K562 (cell line): ENCODE measurements around the gene PDE2A. TPM values are rescaled to one million over a fixed set of nuclear protein-coding genes. Genes with fewer than 3 reads are reported as not detected.

Source experiments
- ARID1B ChIP-seq: fragments of 450-650 bp; IDR thresholded peaks from 2 replicates; pipeline ENCODE4 v1.6.1; 2016; ENCODE audit warnings: antibody characterized with exemption, mild to moderate bottlenecking, inconsistent platforms
- BCOR ChIP-seq: fragments of 450-650 bp; IDR thresholded peaks from 2 replicates; pipeline ENCODE4 v1.6.1; 2016
- CBFA2T2 ChIP-seq: fragments of 450-650 bp; conservative IDR thresholded peaks from 2 replicates; pipeline ENCODE4 v1.6.1; 2017; ENCODE audit warnings: mild to moderate bottlenecking
- CHD7 ChIP-seq: fragments of 200-600 bp; sonication (generic); IDR thresholded peaks from one replicate; pipeline ENCODE4 v1.6.1; 2012; ENCODE audit warnings: mild to moderate bottlenecking, low read depth, low read length, inconsistent platforms
- HDAC6 ChIP-seq: IDR thresholded peaks from 2 replicates; pipeline ENCODE4 v1.6.1; 2012; ENCODE audit warnings: low read depth, mild to moderate bottlenecking, control low read depth, inconsistent platforms, low read length, moderate library complexity
- KAT8 ChIP-seq: fragments of 450-650 bp; IDR thresholded peaks from 2 replicates; pipeline ENCODE4 v1.6.1; 2016; ENCODE audit warnings: low read depth, mild to moderate bottlenecking
- MAFF ChIP-seq: IDR thresholded peaks from 2 replicates; pipeline ENCODE4 v1.6.1; 2012; ENCODE audit warnings: low read length, improper control_type of control experiment
- MYC ChIP-seq, 2 experiments: fragments of 250-450 bp in 1 of 2; sonication (Bioruptor Pico) in 1 of 2; IDR thresholded peaks; 2 replicates each; pipeline versions ENCODE4 v1.5.1 to v1.6.1; 2012 to 2021; ENCODE audit warnings: low read depth in 2 of 2, borderline replicate concordance in 1 of 2, improper control_type of control experiment in 1 of 2, low read length in 1 of 2, mild to moderate bottlenecking in 1 of 2, moderate library complexity in 1 of 2
- NBN ChIP-seq: fragments of 450-650 bp; IDR thresholded peaks from 2 replicates; pipeline ENCODE4 v1.6.1; 2016; ENCODE audit warnings: low read depth, mild to moderate bottlenecking
- SLC30A9 ChIP-seq: fragments of 250-450 bp; sonication (Bioruptor Pico); IDR thresholded peaks from 2 replicates; pipeline ENCODE4 v1.8.0; 2022; ENCODE audit warnings: mild to moderate bottlenecking, moderate library complexity
- STAT6 ChIP-seq: sonication (generic); formaldehyde crosslinking; IDR thresholded peaks from 2 replicates; pipeline ENCODE4 v1.8.1; 2023; ENCODE audit warnings: mild to moderate bottlenecking, missing genetic modification reagents
- TGIF2 ChIP-seq: sonication (generic); formaldehyde crosslinking; IDR thresholded peaks from 2 replicates; pipeline ENCODE4 v1.8.1; 2022; ENCODE audit warnings: mild to moderate bottlenecking, missing genetic modification reagents, moderate library complexity
- ZNF165 ChIP-seq: fragments of 250-450 bp; sonication (Bioruptor Pico); IDR thresholded peaks from 2 replicates; pipeline ENCODE4 v1.4.0; 2020; ENCODE audit warnings: borderline replicate concordance
- ZNF551 ChIP-seq: fragments of 250-450 bp; sonication (Bioruptor Pico); IDR thresholded peaks from 2 replicates; pipeline ENCODE4 v1.5.0; 2021; ENCODE audit warnings: mild to moderate bottlenecking, moderate library complexity
- ZNF586 ChIP-seq: fragments of 450-650 bp; formaldehyde crosslinking; conservative IDR thresholded peaks from 2 replicates; pipeline ENCODE4 v1.4.0; 2020; ENCODE audit warnings: mild to moderate bottlenecking, moderate library complexity
- polyA plus RNA-seq, 8 experiments: library from polyadenylated mRNA; depleted of rRNA in 4 of 8; stranded (reverse) in 5 of 8; unstranded in 3 of 8; fragments of >200 nt; fragmentation: Nextera tagmentation in 2 of 8; fragmentation: Illumina TruSeq in 1 of 8; extraction: Ambion mirVana in 2 of 8; extraction: Trizol in 1 of 8; gene quantifications; 2 replicates each; pipeline versions ENCODE4 v1.2.1 to v1.2.3, GENCODE V29; 2011 to 2014; ENCODE audit warnings: inconsistent platforms in 1 of 8, missing spikeins in 1 of 8
- total RNA-seq, 7 experiments: library from RNA; depleted of rRNA in 6 of 7; stranded (reverse); fragments of >200 nt in 6 of 7; fragmentation: Illumina TruSeq in 2 of 7; extraction: Trizol in 2 of 7; gene quantifications; 2 replicates each; pipeline versions ENCODE4 v1.2.1 to v1.2.3, GENCODE V29; 2011 to 2021; ENCODE audit warnings: low replicate concordance in 1 of 7

The PDE2A gene
- total and polyA plus RNA-seq, 9 of the 15 experiments (the other 6 are each of a cell fraction or from before 2014, with no cell fraction given): 0.07 to 15.2 (median 1.6) TPM; not detected in 1

- no peak for TF ChIP-seq STAT6 (CRISPR knock-in tag)
- peak; percentile 67 for TF ChIP-seq BCOR
- TF ChIP-seq NBN: no peak
- TF ChIP-seq CBFA2T2: peak; percentile 88
- no peak for TF ChIP-seq MYC (IDR thresholded peaks at IDR 0.05; ENCODE audit: low read depth, low read length)
- no peak for TF ChIP-seq MYC (CRISPR knock-in tag; IDR thresholded peaks at IDR 0.05; ENCODE audit: borderline replicate concordance, low read depth)
- TF ChIP-seq ARID1B: peak; percentile 91
- no peak for TF ChIP-seq SLC30A9 (CRISPR knock-in tag)
- no peak for TF ChIP-seq TGIF2 (CRISPR knock-in tag)
- TF ChIP-seq HDAC6: no peak
- TF ChIP-seq CHD7: no peak
- no peak for TF ChIP-seq KAT8
- no peak for TF ChIP-seq MAFF
- TF ChIP-seq ZNF165: no peak
- TF ChIP-seq ZNF586 (CRISPR knock-in tag): no peak
- no peak for TF ChIP-seq ZNF551
Measured at GRCh38 chr11:72652873-72653630, 21.2 kb downstream of the PDE2A start (continued).
